Measurements from ENCODE around the gene ZCCHC9.

DNA sequence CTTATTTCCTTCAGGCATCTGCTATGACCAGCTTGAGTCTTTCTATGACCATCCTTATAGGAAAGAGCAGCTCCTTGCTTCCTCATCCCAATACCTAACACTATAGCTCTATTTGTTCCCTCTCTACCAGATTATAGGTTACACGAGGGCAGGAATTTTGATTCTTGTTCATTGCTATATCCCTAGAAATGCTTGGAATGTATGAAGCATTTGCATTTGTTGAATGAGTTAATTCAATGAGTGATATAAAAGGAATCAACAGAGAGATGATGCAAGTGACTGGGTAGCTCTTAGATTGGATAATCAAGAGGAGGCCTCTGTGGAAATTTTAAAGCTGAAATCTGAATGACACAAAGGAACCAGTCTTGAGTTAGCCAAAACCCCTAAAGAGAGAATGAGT lies 13.9 kb downstream of the ZCCHC9 start:
- TF ChIP-seq, protein P1, sequence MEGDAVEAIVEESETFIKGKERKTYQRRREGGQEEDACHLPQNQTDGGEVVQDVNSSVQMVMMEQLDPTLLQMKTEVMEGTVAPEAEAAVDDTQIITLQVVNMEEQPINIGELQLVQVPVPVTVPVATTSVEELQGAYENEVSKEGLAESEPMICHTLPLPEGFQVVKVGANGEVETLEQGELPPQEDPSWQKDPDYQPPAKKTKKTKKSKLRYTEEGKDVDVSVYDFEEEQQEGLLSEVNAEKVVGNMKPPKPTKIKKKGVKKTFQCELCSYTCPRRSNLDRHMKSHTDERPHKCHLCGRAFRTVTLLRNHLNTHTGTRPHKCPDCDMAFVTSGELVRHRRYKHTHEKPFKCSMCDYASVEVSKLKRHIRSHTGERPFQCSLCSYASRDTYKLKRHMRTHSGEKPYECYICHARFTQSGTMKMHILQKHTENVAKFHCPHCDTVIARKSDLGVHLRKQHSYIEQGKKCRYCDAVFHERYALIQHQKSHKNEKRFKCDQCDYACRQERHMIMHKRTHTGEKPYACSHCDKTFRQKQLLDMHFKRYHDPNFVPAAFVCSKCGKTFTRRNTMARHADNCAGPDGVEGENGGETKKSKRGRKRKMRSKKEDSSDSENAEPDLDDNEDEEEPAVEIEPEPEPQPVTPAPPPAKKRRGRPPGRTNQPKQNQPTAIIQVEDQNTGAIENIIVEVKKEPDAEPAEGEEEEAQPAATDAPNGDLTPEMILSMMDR (IDR thresholded peaks at IDR 0.05; ENCODE audit: insufficient read depth, low read depth, low read length): no peak
- TF ChIP-seq EZH2 (IDR thresholded peaks at IDR 0.05; ENCODE audit: insufficient read depth, low read length): no peak

All from astrocyte (in vitro differentiated cells and primary cell).